ENCODE data around the gene NOG.

Gene NOG

GRCh38 chr17:56616239-56616638 is 22.7 kb downstream of the NOG start:
- no peak for DNase-seq
- no peaks in the 10 kb centered on the region for H3K36me3 Mint-ChIP-seq (ENCODE audit: low read depth)
- H3K9me3 Mint-ChIP-seq: no peaks in the 10 kb centered on the region
- H3K27me3 Mint-ChIP-seq (ENCODE audit: low read depth, poor library complexity): peaks cover 35% of the 10 kb centered on the region
- no peak overlapping the region for H3K4me3 Mint-ChIP-seq
- H3K27ac Mint-ChIP-seq: no peak overlapping the region
- H3K4me1 Mint-ChIP-seq: peaks cover 10% of the 10 kb centered on the region
- no peak for TF ChIP-seq CTCF (IDR thresholded peaks at IDR 0.05)

- Mint-ChIP-seq H3K4me3 (no peak overlapping the region), H3K36me3 (ENCODE audit: low read depth) (no peaks in the 10 kb centered on the region), H3K4me1 (no peaks in the 10 kb centered on the region), H3K27me3 (ENCODE audit: low read depth, poor library complexity) (peaks cover 24% of the 10 kb centered on the region), H3K27ac (no peak overlapping the region), H3K9me3 (no peaks in the 10 kb centered on the region)
- no peak for TF ChIP-seq CTCF (IDR thresholded peaks at IDR 0.05)
- DNase-seq: no peak
Measured at GRCh38 chr17:56623383-56623782, 29.9 kb downstream of the NOG start.

GRCh38 chr17:56624309-56624708 is 30.8 kb downstream of the NOG start:
- Mint-ChIP-seq H3K27me3 (ENCODE audit: low read depth, poor library complexity) (peaks cover 26% of the 10 kb centered on the region), H3K4me3 (no peak overlapping the region), H3K4me1 (no peaks in the 10 kb centered on the region), H3K36me3 (ENCODE audit: low read depth) (no peaks in the 10 kb centered on the region), H3K9me3 (no peaks in the 10 kb centered on the region), H3K27ac (no peak overlapping the region)
- TF ChIP-seq CTCF (IDR thresholded peaks at IDR 0.05): no peak
- DNase-seq: no peak

- no peaks in the 10 kb centered on the region for H3K36me3 Mint-ChIP-seq (ENCODE audit: low read depth)
- H3K27me3 Mint-ChIP-seq (ENCODE audit: low read depth, poor library complexity): peaks cover 27% of the 10 kb centered on the region
Measured at GRCh38 chr17:56624912-56625311, 31.4 kb downstream of the NOG start.

GRCh38 chr17:56629531-56630075 is 36.1 kb downstream of the NOG start:
- Mint-ChIP-seq H3K9me3 (no peaks in the 10 kb centered on the region), H3K27me3 (ENCODE audit: low read depth, poor library complexity) (peaks cover 35% of the 10 kb centered on the region), H3K36me3 (ENCODE audit: low read depth) (no peaks in the 10 kb centered on the region), H3K4me1 (peaks cover 5% of the 10 kb centered on the region), H3K4me3 (no peak overlapping the region), H3K27ac (no peak overlapping the region)
- peak; percentile 17 for DNase-seq
- TF ChIP-seq CTCF (IDR thresholded peaks at IDR 0.05): peak; percentile 50

More at GRCh38 chr17:56624912-56625311, 31.4 kb downstream of the NOG start:
- DNase-seq: no peak
- Mint-ChIP-seq H3K4me3 (no peak overlapping the region), H3K9me3 (no peaks in the 10 kb centered on the region), H3K27ac (no peak overlapping the region), H3K4me1 (peaks cover 2% of the 10 kb centered on the region)
- TF ChIP-seq CTCF (IDR thresholded peaks at IDR 0.05): no peak

- Mint-ChIP-seq H3K4me3 (no peak overlapping the region), H3K9me3 (no peaks in the 10 kb centered on the region), H3K27me3 (ENCODE audit: low read depth, poor library complexity) (peaks cover 35% of the 10 kb centered on the region), H3K27ac (no peak overlapping the region), H3K36me3 (ENCODE audit: low read depth) (no peaks in the 10 kb centered on the region), H3K4me1 (peaks cover 5% of the 10 kb centered on the region)
- no peak for DNase-seq
- TF ChIP-seq CTCF (IDR thresholded peaks at IDR 0.05): no peak
Measured at GRCh38 chr17:56630202-56630601, 36.7 kb downstream of the NOG start.
